Heart right ventricle (tissue), 16 donors: ENCODE measurements around the gene PLEKHG2. TPM values are rescaled to one million over a fixed set of nuclear protein-coding genes. Genes with fewer than 3 reads are reported as not detected.

Source experiments
- ATAC-seq, 8 donors: fragments of 200-7000 bp; cut with Tn5 transposase; one replicate each; pipeline ENCODE4 v1.9.1; 2020; ENCODE audit warnings: mild to moderate bottlenecking in 8 of 8, moderate library complexity in 8 of 8, moderate number of reproducible peaks in 1 of 8
- DNase-seq, 2 donors: peaks; one replicate each; pipeline ENCODE4 v3.0.0-alpha.2; 2020
- H3K27ac ChIP-seq, 10 donors: fragments of 200-600 bp; sonication (generic) in 2 of 10; one replicate each; pipeline versions ENCODE4 v1.5.0 to v1.8.0; 2020 to 2022; ENCODE audit warnings: mild to moderate bottlenecking in 3 of 10
- H3K27me3 ChIP-seq, 7 donors: fragments of 200-600 bp; one replicate each; pipeline ENCODE4 v1.8.0; 2021 to 2022; ENCODE audit warnings: mild to moderate bottlenecking in 2 of 7
- H3K36me3 ChIP-seq, 9 donors: fragments of 200-600 bp; sonication (generic) in 1 of 9; one replicate each; pipeline versions ENCODE4 v1.5.0 to v1.8.0; 2020 to 2022; ENCODE audit warnings: mild to moderate bottlenecking in 2 of 9
- H3K4me1 ChIP-seq, 9 donors: fragments of 200-600 bp; sonication (generic) in 1 of 9; one replicate each; pipeline versions ENCODE4 v1.5.0 to v1.8.0; 2020 to 2022; ENCODE audit warnings: mild to moderate bottlenecking in 4 of 9
- H3K4me3 ChIP-seq, 10 donors: fragments of 200-600 bp; sonication (generic) in 2 of 10; one replicate each; pipeline versions ENCODE4 v1.5.0 to v1.8.0; 2020 to 2022; ENCODE audit warnings: mild to moderate bottlenecking in 7 of 10, moderate library complexity in 2 of 10
- H3K9me3 ChIP-seq, 11 donors: fragments of 200-600 bp in 10 of 11; sonication (generic) in 2 of 11; one replicate each; pipeline versions ENCODE4 v1.5.0 to v1.8.0; 2013 to 2022; ENCODE audit warnings: mild to moderate bottlenecking in 2 of 11, control low read depth in 1 of 11, moderate library complexity in 1 of 11
- CTCF ChIP-seq, 9 donors: fragments of 200-600 bp; sonication (generic) in 2 of 9; IDR thresholded peaks; one replicate each; pipeline versions ENCODE4 v1.5.0 to v1.8.0; 2021 to 2022; ENCODE audit warnings: antibody characterized with exemption in 9 of 9, mild to moderate bottlenecking in 5 of 9, moderate library complexity in 1 of 9
- WGBS, 2 donors: extraction: QIAGEN DNeasy Blood & Tissue Kit; methylation state at CpG; one replicate each; pipeline ENCODE4 v1.1.7; 2013; ENCODE audit warnings: inconsistent platforms in 1 of 2; 5-methylcytosine and 5-hydroxymethylcytosine counted together
- intact Hi-C, 10 donors: fragments of 100-400 bp; cut with DNase I; formaldehyde crosslinking; loops; one replicate each; pipeline versions ENCODE4 v1.11.1 to v1.14.2; 2022
- polyA plus RNA-seq, 2 donors: library from polyadenylated mRNA; stranded (reverse); fragments of 200-250 nt; gene quantifications; one replicate each; pipeline ENCODE4 v1.2.3, GENCODE V29; 2013
- total RNA-seq, 10 donors: library from RNA; stranded (reverse); fragmentation: NEBNext Ultra II Directional in 3 of 10; extraction: Animal tissue kit (Norgen Biotek cat#: 25700) in 3 of 10; gene quantifications; one replicate each; pipeline versions ENCODE4 v1.2.1 to v1.2.4, GENCODE V29; 2021 to 2023
- donor health status: Arrhythmogenic right ventricular cardiomyopathy.
- donor health status: ischemic (EF 13 %, LVEDD 7.1; RV severe dilation, severe dysfunction).
- donor health status: healthy with polysubstance abuse.
- donor health status: DM: no; HTN: yes; CAD: no.
- donor health status: DM: no; HTN: no; CAD: no.
- donor health status: ischemic (EF 25% LVEDD 6.9; RV normal size, moderate dysfunction).
- donor health status: ischemic (EF 25% LVEDD 5.7; RV mildly dilated, moderate dysfunction).
- donor health status: healthy.
- donor health status: DM: yes; HTN: yes; CAD: no.
- donor health status: Ischemic cardiomyopathy.
- donor health status: ischemic (EF 35%, LVEDD 5.7; RV mildly dilated, moderate dysfunction).
- donor health status: nonischemic (EF 11% LVEDD 7.7; RV severe dilation, severe dysfunction).
- donor health status: DM: yes; HTN: yes; CAD: no.
- donor health status: PGD.
- donor health status: ischemic (EF 29% LVEDD 5.4; RV normal size, mild dysfunction).
- donor health status: nonischemic (EF 23%, LVEDD 6.1; RV moderate dilation, normal function).

PLEKHG2 gene
- total and polyA plus RNA-seq, 12 donors, result 6.9 to 23.1 (median 15.1) TPM

- WGBS, 2 donors, result 90 to 91% methylated on average over 30 of the region's 30 CpGs
- intact Hi-C loops, result loop anchor here in 2 of 10 donors (10.0 kb wide), 2 partner anchors 117 to 293 kb away; partner anchors contain the start of genes EID2B (in 1 of the 2) and PAK4 (in 1 of the 2)
- H3K36me3 ChIP-seq, result peaks cover 0 to 75% (median 0%) of the 10 kb centered on the region in 9 donors
- H3K9me3 ChIP-seq, result no peaks in the 10 kb centered on the region
- no peak for TF ChIP-seq CTCF (IDR thresholded peaks at IDR 0.05)
- no peaks in the 10 kb centered on the region for H3K27me3 ChIP-seq
- peaks cover 0 to 38% (median 18%) of the 10 kb centered on the region in 9 donors for H3K4me1 ChIP-seq
- DNase-seq (no peak), ATAC-seq (no peak)
- no peak overlapping the region for H3K4me3 ChIP-seq
- no peak overlapping the region for H3K27ac ChIP-seq
These were observed 5.2 kb downstream of the PLEKHG2 start for GRCh38 chr19:39417463-39418181.

- Histone ChIP-seq H3K27ac (no peak overlapping the region), H3K4me3 (no peak overlapping the region), H3K4me1 (peaks cover 0 to 34% (median 15%) of the 10 kb centered on the region in 9 donors), H3K27me3 (no peaks in the 10 kb centered on the region), H3K9me3 (no peaks in the 10 kb centered on the region), H3K36me3 (peaks cover 0 to 89% (median 0%) of the 10 kb centered on the region in 9 donors)
- ATAC-seq, result no peak
- TF ChIP-seq CTCF (IDR thresholded peaks at IDR 0.05), result no peak
- 80 to 88% methylated on average over 9 of the region's 9 CpGs for WGBS, 2 donors
- DNase-seq, result no peak
- intact Hi-C loops, result loop anchor here in 2 of 10 donors (10.0 kb wide), 2 partner anchors 116 to 294 kb away; partner anchors contain the start of genes EID2B (in 1 of the 2) and PAK4 (in 1 of the 2)
These were observed 6.5 kb downstream of the PLEKHG2 start for GRCh38 chr19:39419003-39419402.

- Histone ChIP-seq H3K36me3 (peaks cover 0 to 98% (median 0%) of the 10 kb centered on the region in 9 donors), H3K4me3 (no peak overlapping the region), H3K9me3 (no peaks in the 10 kb centered on the region), H3K4me1 (peaks cover 0 to 16% (median 3%) of the 10 kb centered on the region in 9 donors), H3K27me3 (no peaks in the 10 kb centered on the region), H3K27ac (no peak overlapping the region)
- intact Hi-C loops, result no loop called here
- ATAC-seq, result no peak
- TF ChIP-seq CTCF (IDR thresholded peaks at IDR 0.05), result no peak
- WGBS, 2 donors, result 92 to 93% methylated on average over 15 of the region's 15 CpGs
- DNase-seq, result no peak
These were observed 8.3 kb downstream of the PLEKHG2 start for GRCh38 chr19:39420769-39421168.

DNA sequence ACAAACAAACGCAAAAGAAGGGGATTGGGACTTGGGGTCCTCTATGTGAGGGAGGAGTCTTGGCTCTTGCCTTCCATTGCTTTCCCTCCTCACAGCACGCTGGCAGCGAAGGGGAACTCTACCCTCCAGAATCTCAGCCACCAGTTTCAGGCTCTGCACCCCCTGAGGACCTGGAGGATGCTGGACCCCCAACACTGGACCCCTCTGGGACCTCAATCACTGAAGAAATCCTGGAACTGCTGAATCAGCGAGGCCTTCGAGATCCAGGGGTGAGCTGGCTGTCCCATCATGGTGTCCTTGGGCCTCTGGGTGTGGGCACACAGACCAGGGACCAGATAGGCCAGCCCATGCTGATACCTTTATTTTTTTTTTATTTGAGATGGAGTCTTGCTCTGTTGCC, 9.6 kb downstream of the PLEKHG2 start:
- intact Hi-C loops, result no loop called here
- H3K4me3 ChIP-seq, result no peak overlapping the region
- DNase-seq (no peak), ATAC-seq (no peak)
- no peaks in the 10 kb centered on the region for H3K9me3 ChIP-seq
- H3K27me3 ChIP-seq, result no peaks in the 10 kb centered on the region
- H3K27ac ChIP-seq, result no peak overlapping the region
- H3K4me1 ChIP-seq, result peaks cover 0 to 4% (median 0%) of the 10 kb centered on the region in 9 donors
- H3K36me3 ChIP-seq, result peaks cover 0 to 86% (median 0%) of the 10 kb centered on the region in 9 donors
- TF ChIP-seq CTCF (IDR thresholded peaks at IDR 0.05), result no peak
- 88 to 98% methylated on average over 5 of the region's 5 CpGs for WGBS, 2 donors
